HuH-7.5 (cell line): ENCODE measurements around the gene DNAH5.
"Not testable (repeated sequence)": the region's sequence is repeated elsewhere in the genome, so short reads cannot be mapped to it uniquely, and the experiment has no call there.

Experiments used
- DNase-seq: peaks from one replicate; pipeline ENCODE4 v3.0.0; 2011; ENCODE audit warnings: low spot score

The DNAH5 gene

GRCh38 chr5:13843175-13843846, 101.2 kb downstream of the DNAH5 start:
- no peak for DNase-seq

GRCh38 chr5:13833440-13833839, 111.0 kb downstream of the DNAH5 start:
- DNase-seq: no peak

- DNase-seq: no peak
Observed at GRCh38 chr5:13831351-13831750, 113.1 kb downstream of the DNAH5 start.

GRCh38 chr5:13830536-13830935, 114.0 kb downstream of the DNAH5 start:
- no peak for DNase-seq

DNA sequence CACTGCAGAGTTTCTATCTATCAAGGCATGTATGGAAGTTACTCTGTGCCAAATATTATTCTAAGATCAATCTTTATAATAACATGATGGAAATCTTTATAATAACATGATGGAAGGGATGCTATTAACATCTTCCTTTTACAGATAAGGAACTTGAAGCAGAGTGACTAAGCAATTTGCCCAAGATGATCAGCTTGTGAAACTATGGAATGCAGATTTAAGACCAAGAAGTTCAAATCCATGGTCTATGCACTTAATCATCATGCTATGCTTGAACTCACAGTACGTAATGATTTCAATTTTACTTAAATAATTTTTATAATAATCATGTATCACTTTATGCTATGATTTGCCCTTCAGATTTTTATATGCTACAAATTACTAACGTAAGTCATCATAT, 123.1 kb downstream of the DNAH5 start:
- no peak for DNase-seq

- DNase-seq: no peak
Observed at GRCh38 chr5:13816126-13816525, 128.4 kb downstream of the DNAH5 start.

DNA sequence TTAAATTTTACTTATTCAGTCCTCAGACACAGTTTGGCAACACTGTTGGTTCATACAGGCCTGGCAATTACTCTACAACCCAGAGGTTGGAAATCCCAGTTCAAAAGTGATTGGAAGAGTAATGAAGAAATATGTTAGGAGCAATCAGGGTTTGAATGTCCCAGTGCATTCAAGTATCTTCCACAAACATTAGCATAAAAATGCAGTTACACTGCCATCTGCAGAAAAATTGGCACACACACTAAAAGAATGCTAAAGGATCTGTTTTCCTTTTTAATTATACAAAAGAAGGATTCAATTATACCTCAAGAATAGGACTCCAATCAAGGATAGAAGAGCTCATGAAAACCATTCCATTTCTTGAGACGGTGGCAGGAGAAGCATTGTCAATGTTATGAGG, 130.2 kb downstream of the DNAH5 start:
- no peak for DNase-seq

DNA sequence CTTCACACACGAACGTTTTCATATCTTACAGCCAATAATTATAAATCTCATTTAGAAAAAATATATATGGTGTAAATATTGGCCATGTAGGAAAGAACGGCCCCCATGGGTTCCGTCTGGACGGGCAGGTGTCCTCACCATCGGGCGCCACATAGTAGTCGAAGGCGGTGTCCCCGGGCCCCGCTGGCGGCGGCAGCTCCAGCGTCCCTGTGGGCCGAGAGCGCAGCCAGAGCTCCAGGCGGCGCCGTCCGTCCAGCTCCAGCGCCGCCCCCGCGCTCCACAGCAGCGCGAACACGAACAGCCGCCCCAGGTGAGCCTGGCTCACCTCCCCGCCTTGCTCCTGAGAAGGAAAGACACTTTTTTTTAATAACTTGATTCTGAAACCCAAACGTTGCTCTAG, 134.6 kb downstream of the DNAH5 start:
- no peak for DNase-seq

DNA sequence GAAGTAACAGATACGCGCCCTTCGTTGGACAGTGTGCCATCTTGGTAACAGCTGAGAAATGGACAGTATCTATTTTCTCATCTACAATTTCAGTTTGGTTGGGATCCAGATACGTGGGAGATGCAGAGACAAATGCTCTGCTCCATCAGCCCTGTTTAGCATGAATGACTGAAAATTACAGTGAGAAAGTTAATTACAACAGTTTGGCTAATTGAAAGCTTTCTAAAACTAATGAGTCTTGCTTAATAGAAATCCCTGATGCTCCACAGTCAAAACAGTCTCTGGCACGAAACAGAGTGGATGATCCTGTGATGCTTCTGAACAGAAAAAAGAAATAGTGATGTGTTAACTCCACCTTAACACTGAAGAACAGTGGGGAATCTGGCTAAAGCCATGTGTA, 140.2 kb downstream of the DNAH5 start:
- no peak for DNase-seq

GRCh38 chr5:13798569-13798968, 145.9 kb downstream of the DNAH5 start:
- DNase-seq: not testable (repeated sequence)

DNA sequence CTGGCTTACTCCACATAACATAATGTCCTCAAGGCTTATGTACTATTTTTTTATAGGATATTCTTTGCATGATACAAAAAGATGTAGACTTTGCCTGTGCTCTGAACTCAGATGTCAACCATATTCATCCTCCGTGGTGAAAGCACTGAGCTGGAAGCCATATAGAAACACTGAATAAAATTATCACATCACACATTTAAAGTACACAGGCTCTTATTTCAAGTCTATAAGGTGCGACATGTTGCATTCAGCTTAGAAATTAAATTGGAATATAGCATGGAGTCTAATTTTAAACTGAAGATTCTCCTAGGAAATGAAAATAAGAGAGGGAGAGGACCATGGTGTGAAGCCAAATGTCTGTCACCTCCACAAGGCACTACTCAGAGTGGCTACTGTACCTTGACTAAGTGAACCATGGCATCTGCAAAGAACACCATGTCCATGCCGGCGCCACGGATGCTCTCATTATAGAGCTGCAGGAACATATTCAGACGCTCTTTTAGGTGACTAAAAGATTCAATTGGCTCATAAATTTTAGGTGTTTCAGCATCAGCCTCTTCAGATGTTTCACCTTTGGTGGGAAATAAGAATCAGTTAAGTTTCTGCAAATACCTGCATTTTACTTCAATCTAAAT, 158.6 kb downstream of the DNAH5 start:
- no peak for DNase-seq

DNA sequence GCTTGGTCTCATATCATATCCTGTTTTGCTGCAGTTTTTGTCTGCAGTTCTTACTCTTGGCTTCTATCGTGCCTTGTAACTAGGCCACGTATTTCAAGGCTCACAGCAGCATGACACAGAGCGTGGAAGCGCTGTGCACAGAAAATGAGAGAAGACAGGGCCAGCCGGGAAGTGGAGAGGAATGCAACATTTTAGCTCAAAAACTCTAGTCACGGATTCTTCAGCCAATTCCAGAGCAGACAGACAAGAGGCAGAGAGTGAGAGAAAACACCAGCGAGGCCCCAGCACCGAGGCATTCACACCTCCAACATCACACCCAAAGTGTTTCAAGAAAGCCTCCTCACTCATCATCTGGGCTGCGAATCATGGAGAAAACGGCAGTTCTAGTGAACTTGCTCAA, 160.8 kb downstream of the DNAH5 start:
- DNase-seq: no peak

- DNase-seq: no peak
Observed at GRCh38 chr5:13780081-13780480, 164.4 kb downstream of the DNAH5 start.

- DNase-seq: no peak
Observed at GRCh38 chr5:13773649-13774048, 170.8 kb downstream of the DNAH5 start.

- no peak for DNase-seq
Observed at GRCh38 chr5:13771011-13771571, 173.4 kb downstream of the DNAH5 start.

GRCh38 chr5:13766236-13766635, 178.3 kb downstream of the DNAH5 start:
- no peak for DNase-seq

DNA sequence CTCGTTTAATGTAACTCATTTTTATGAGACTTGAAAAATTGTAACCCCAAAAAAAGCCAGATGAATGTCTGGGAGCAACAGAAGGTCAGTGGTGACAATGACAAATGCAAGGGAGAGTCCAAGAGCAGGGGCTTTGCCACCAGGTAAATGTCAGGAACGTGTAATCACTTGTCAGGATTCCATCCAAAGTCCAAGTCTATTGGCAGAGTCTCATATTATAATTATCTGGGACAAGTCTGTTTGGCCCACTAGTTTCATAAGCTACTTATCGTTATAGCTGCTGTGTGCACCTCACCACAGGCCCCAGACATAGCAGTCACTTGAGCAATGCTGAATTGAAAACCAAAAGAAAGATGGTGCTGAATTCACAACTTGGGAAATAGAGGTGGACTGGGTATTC, 180.8 kb downstream of the DNAH5 start:
- no peak for DNase-seq

- DNase-seq: no peak
Observed at GRCh38 chr5:13749766-13750165, 194.7 kb downstream of the DNAH5 start.

- no peak for DNase-seq
Observed at GRCh38 chr5:13746026-13746425, 198.5 kb downstream of the DNAH5 start.

GRCh38 chr5:13745508-13745907, 199.0 kb downstream of the DNAH5 start:
- no peak for DNase-seq

DNA sequence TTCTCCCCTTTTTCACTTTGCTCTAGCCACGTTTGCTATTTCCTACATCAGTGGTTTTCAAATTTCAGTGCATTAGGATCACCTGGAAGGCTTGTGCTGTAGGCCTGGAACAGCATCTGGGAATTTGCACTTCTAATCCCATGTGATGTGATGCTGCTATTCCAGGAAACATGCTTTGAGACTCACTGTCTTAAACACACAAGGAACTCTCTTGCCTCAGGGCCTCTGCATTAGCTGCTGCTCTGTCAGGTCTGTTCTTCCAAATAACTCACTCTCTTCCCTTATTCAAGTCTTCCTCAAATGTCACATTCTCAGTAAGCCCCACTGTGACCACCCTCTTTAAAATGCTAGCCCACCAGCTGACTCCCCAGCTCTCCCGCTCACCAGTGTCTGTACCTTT, 204.0 kb downstream of the DNAH5 start:
- DNase-seq: no peak

DNA sequence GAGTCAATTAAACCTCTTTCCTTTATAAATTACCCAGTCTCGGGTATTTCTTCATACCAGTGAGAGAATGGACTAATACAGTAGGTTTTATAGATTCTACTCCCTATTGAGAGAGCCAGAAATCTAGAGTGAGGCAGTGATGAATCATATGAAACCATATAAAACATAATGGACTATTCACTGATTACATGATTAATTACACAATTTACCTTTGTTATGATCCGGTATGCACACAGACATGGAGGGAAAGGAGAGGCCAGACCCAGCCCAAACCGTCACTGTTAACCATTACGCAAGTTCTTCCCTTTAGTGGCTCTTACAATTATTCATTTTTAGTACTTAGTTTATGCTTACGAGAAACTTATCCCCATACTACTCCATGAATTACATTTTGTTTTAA, 205.0 kb downstream of the DNAH5 start:
- no peak for DNase-seq

GRCh38 chr5:13735691-13736090, 208.8 kb downstream of the DNAH5 start:
- DNase-seq: no peak

- DNase-seq: no peak
Observed at GRCh38 chr5:13731121-13731628, 213.3 kb downstream of the DNAH5 start.
